CD8-positive, alpha-beta memory T cell (primary cell): ENCODE measurements around the gene RNF150. TPM values are rescaled to one million over a fixed set of nuclear protein-coding genes. Genes with fewer than 3 reads are reported as not detected.
"Not testable (repeated sequence)": the region's sequence is repeated elsewhere in the genome, so short reads cannot be mapped to it uniquely, and the experiment has no call there.

ENCODE experiments used
- CTCF ChIA-PET: fragments of 350-600 bp; sonication (Branson Sonifier 250); formaldehyde crosslinking; loops from one replicate; lab custom pipeline; 2021; ENCODE audit warnings: antibody characterized with exemption; lab: Charles Lee
- POLR2A ChIA-PET: fragments of 350-600 bp; sonication (Branson Sonifier 250); formaldehyde crosslinking; loops from one replicate; lab custom pipeline; 2021; ENCODE audit warnings: antibody characterized with exemption; lab: Charles Lee
- DNase-seq, 5 donors: peaks; one replicate each; pipeline versions ENCODE4 v3.0.0 to v3.0.0-alpha.2; 2020 to 2022; ENCODE audit warnings: mixed read lengths in 1 of 5
- H3K27ac ChIP-seq: one replicate; pipeline ENCODE4 v1.7.0; 2013; ENCODE audit warnings: low read depth, mild to moderate bottlenecking, low read length, moderate library complexity
- H3K27me3 ChIP-seq: 2 replicates; pipeline ENCODE4 v1.7.0; 2013; ENCODE audit warnings: low read length, mild to moderate bottlenecking; ENCODE audit not compliant: insufficient read depth, poor library complexity, severe bottlenecking
- H3K36me3 ChIP-seq: 2 replicates; pipeline ENCODE4 v1.7.0; 2013; ENCODE audit warnings: mild to moderate bottlenecking, low read length, moderate library complexity; ENCODE audit not compliant: insufficient read depth
- H3K4me1 ChIP-seq: 2 replicates; pipeline ENCODE4 v1.7.0; 2013; ENCODE audit warnings: mild to moderate bottlenecking, low read length, moderate library complexity; ENCODE audit not compliant: insufficient read depth
- H3K4me3 ChIP-seq: 2 replicates; pipeline ENCODE4 v1.7.0; 2013; ENCODE audit warnings: mild to moderate bottlenecking, low read length
- H3K9me3 ChIP-seq: 2 replicates; pipeline ENCODE4 v1.7.0; 2013; ENCODE audit warnings: mild to moderate bottlenecking, low read length
- H3K27ac Mint-ChIP-seq, 8 donors: one replicate each; pipeline ENCODE4 v1.8.0; 2020 to 2021; ENCODE audit warnings: mixed read lengths in 8 of 8, mild to moderate bottlenecking in 6 of 8, inconsistent platforms in 3 of 8, moderate library complexity in 3 of 8
- H3K27me3 Mint-ChIP-seq, 2 donors: one replicate each; pipeline ENCODE4 v1.8.0; 2020 to 2021; ENCODE audit warnings: mixed read lengths in 2 of 2, mild to moderate bottlenecking in 1 of 2, moderate library complexity in 1 of 2
- H3K36me3 Mint-ChIP-seq, 3 donors: one replicate each; pipeline ENCODE4 v1.8.0; 2020 to 2021; ENCODE audit warnings: mixed read lengths in 3 of 3, inconsistent platforms in 1 of 3, mild to moderate bottlenecking in 1 of 3
- H3K4me1 Mint-ChIP-seq, 3 donors: one replicate each; pipeline ENCODE4 v1.8.0; 2020 to 2021; ENCODE audit warnings: mixed read lengths in 3 of 3, inconsistent platforms in 1 of 3, mild to moderate bottlenecking in 1 of 3
- H3K4me3 Mint-ChIP-seq, 7 donors: one replicate each; pipeline ENCODE4 v1.8.0; 2020 to 2021; ENCODE audit warnings: mixed read lengths in 7 of 7, mild to moderate bottlenecking in 6 of 7, moderate library complexity in 4 of 7, inconsistent platforms in 2 of 7
- H3K9me3 Mint-ChIP-seq, 5 donors: one replicate each; pipeline ENCODE4 v1.8.0; 2020 to 2022; ENCODE audit warnings: mixed read lengths in 5 of 5, mild to moderate bottlenecking in 3 of 5, moderate library complexity in 2 of 5, inconsistent platforms in 1 of 5
- polyA plus RNA-seq: library from polyadenylated mRNA; unstranded; fragments of 300-500 nt; fragmentation: Illumina TruSeq; gene quantifications from one replicate; pipeline ENCODE4 v1.2.3, GENCODE V29; 2021
- total RNA-seq, 2 experiments: library from RNA; stranded (reverse); gene quantifications; one replicate each; pipeline ENCODE4 v1.2.3, GENCODE V29; 2021

The RNF150 gene
- total and polyA plus RNA-seq, 3 experiments from 2014 or later, result not detected

GRCh38 chr4:141062651-141063050, 70.6 kb downstream of the RNF150 start:
- POLR2A ChIA-PET, result no interaction called here
- CTCF ChIA-PET, result no interaction called here
- Histone ChIP-seq H3K4me1 (no peaks in the 10 kb centered on the region), H3K4me3 (no peak overlapping the region), H3K27ac (no peak overlapping the region), H3K27me3 (no peaks in the 10 kb centered on the region), H3K9me3 (no peaks in the 10 kb centered on the region), H3K36me3 (no peaks in the 10 kb centered on the region)
- Mint-ChIP-seq H3K36me3 (no peaks in the 10 kb centered on the region), H3K27ac (no peak overlapping the region), H3K27me3 (peaks cover 0 to 2% of the 10 kb centered on the region in 2 donors), H3K4me3 (no peak overlapping the region), H3K9me3 (peaks cover 0 to 6% (median 0%) of the 10 kb centered on the region in 5 donors), H3K4me1 (no peaks in the 10 kb centered on the region)
- no peak for DNase-seq

- Mint-ChIP-seq H3K36me3 (no peaks in the 10 kb centered on the region), H3K27ac (no peak overlapping the region), H3K9me3 (no peaks in the 10 kb centered on the region), H3K4me3 (no peak overlapping the region), H3K4me1 (no peaks in the 10 kb centered on the region), H3K27me3 (no peaks in the 10 kb centered on the region)
- no peak for DNase-seq
- Histone ChIP-seq H3K4me1 (no peaks in the 10 kb centered on the region), H3K36me3 (no peaks in the 10 kb centered on the region), H3K27me3 (no peaks in the 10 kb centered on the region), H3K27ac (no peak overlapping the region), H3K9me3 (no peaks in the 10 kb centered on the region), H3K4me3 (no peak overlapping the region)
- ChIA-PET POLR2A (no interaction called here), CTCF (no interaction called here)
Observed at GRCh38 chr4:141058591-141059512, 74.4 kb downstream of the RNF150 start.

GRCh38 chr4:141057582-141057981, 75.7 kb downstream of the RNF150 start:
- no peaks in the 10 kb centered on the region for H3K4me1 Mint-ChIP-seq
- POLR2A ChIA-PET, result no interaction called here
- no peaks in the 10 kb centered on the region for H3K9me3 Mint-ChIP-seq
- no peaks in the 10 kb centered on the region for H3K9me3 ChIP-seq
- H3K36me3 ChIP-seq, result no peaks in the 10 kb centered on the region
- CTCF ChIA-PET, result no interaction called here
- no peak for DNase-seq
- H3K4me3 ChIP-seq, result no peak overlapping the region
- H3K4me1 ChIP-seq, result no peaks in the 10 kb centered on the region
- H3K27me3 Mint-ChIP-seq, result no peaks in the 10 kb centered on the region
- no peaks in the 10 kb centered on the region for H3K36me3 Mint-ChIP-seq
- H3K27ac Mint-ChIP-seq, result no peak overlapping the region
- H3K4me3 Mint-ChIP-seq, result no peak overlapping the region
- no peaks in the 10 kb centered on the region for H3K27me3 ChIP-seq
- H3K27ac ChIP-seq, result no peak overlapping the region

- H3K4me1 ChIP-seq, result no peaks in the 10 kb centered on the region
- Mint-ChIP-seq H3K27me3 (no peaks in the 10 kb centered on the region), H3K36me3 (no peaks in the 10 kb centered on the region), H3K27ac (no peak overlapping the region), H3K4me1 (no peaks in the 10 kb centered on the region), H3K9me3 (peaks cover 0 to 4% (median 0%) of the 10 kb centered on the region in 5 donors), H3K4me3 (no peak overlapping the region)
- DNase-seq, result no peak
- POLR2A ChIA-PET, result no interaction called here
- no peaks in the 10 kb centered on the region for H3K27me3 ChIP-seq
- no peak overlapping the region for H3K27ac ChIP-seq
- no peak overlapping the region for H3K4me3 ChIP-seq
- no peaks in the 10 kb centered on the region for H3K36me3 ChIP-seq
- H3K9me3 ChIP-seq, result no peaks in the 10 kb centered on the region
- CTCF ChIA-PET, result no interaction called here
Observed at GRCh38 chr4:141056473-141056872, 76.8 kb downstream of the RNF150 start.

- Histone ChIP-seq H3K4me3 (no peak overlapping the region), H3K4me1 (no peaks in the 10 kb centered on the region), H3K27me3 (no peaks in the 10 kb centered on the region), H3K27ac (no peak overlapping the region), H3K9me3 (no peaks in the 10 kb centered on the region), H3K36me3 (no peaks in the 10 kb centered on the region)
- no peak for DNase-seq
- H3K4me1 Mint-ChIP-seq, result no peaks in the 10 kb centered on the region
- H3K9me3 Mint-ChIP-seq, result peaks cover 0 to 6% (median 0%) of the 10 kb centered on the region in 5 donors
- CTCF ChIA-PET, result no interaction called here
- H3K4me3 Mint-ChIP-seq, result no peak overlapping the region
- H3K36me3 Mint-ChIP-seq, result no peaks in the 10 kb centered on the region
- H3K27ac Mint-ChIP-seq, result no peak overlapping the region
- no peaks in the 10 kb centered on the region for H3K27me3 Mint-ChIP-seq
- POLR2A ChIA-PET, result no interaction called here
Observed at GRCh38 chr4:141054446-141054845, 78.8 kb downstream of the RNF150 start.

GRCh38 chr4:141050999-141051398, 82.3 kb downstream of the RNF150 start:
- H3K4me1 Mint-ChIP-seq, H3K4me3 Mint-ChIP-seq, H3K4me1 ChIP-seq, H3K27me3 Mint-ChIP-seq, H3K27ac ChIP-seq, H3K9me3 Mint-ChIP-seq, H3K36me3 Mint-ChIP-seq, POLR2A ChIA-PET, H3K4me3 ChIP-seq, H3K9me3 ChIP-seq, H3K36me3 ChIP-seq, CTCF ChIA-PET, H3K27me3 ChIP-seq, H3K27ac Mint-ChIP-seq, DNase-seq: not testable (repeated sequence)

- H3K9me3 ChIP-seq, result no peaks in the 10 kb centered on the region
- Mint-ChIP-seq H3K27me3 (peaks cover 0 to 2% of the 10 kb centered on the region in 2 donors), H3K9me3 (peaks cover 0 to 6% (median 0%) of the 10 kb centered on the region in 5 donors), H3K36me3 (no peaks in the 10 kb centered on the region), H3K27ac (no peak overlapping the region), H3K4me3 (no peak overlapping the region), H3K4me1 (no peaks in the 10 kb centered on the region)
- no peaks in the 10 kb centered on the region for H3K27me3 ChIP-seq
- DNase-seq, result no peak
- ChIA-PET CTCF (no interaction called here), POLR2A (no interaction called here)
- H3K4me3 ChIP-seq, result no peak overlapping the region
- H3K36me3 ChIP-seq, result no peaks in the 10 kb centered on the region
- H3K4me1 ChIP-seq, result no peaks in the 10 kb centered on the region
- H3K27ac ChIP-seq, result no peak overlapping the region
Observed at GRCh38 chr4:141047228-141047884, 85.9 kb downstream of the RNF150 start.

- CTCF ChIA-PET, result no interaction called here
- POLR2A ChIA-PET, result no interaction called here
- no peaks in the 10 kb centered on the region for H3K36me3 ChIP-seq
- Mint-ChIP-seq H3K27me3 (peaks cover 0 to 2% of the 10 kb centered on the region in 2 donors), H3K4me1 (no peaks in the 10 kb centered on the region), H3K9me3 (no peaks in the 10 kb centered on the region), H3K27ac (no peak overlapping the region), H3K4me3 (no peak overlapping the region), H3K36me3 (no peaks in the 10 kb centered on the region)
- no peaks in the 10 kb centered on the region for H3K9me3 ChIP-seq
- no peak overlapping the region for H3K4me3 ChIP-seq
- H3K4me1 ChIP-seq, result no peaks in the 10 kb centered on the region
- no peak overlapping the region for H3K27ac ChIP-seq
- no peaks in the 10 kb centered on the region for H3K27me3 ChIP-seq
- no peak for DNase-seq
Observed at GRCh38 chr4:141046255-141046654, 87.0 kb downstream of the RNF150 start.
